Ovary (tissue), 9 donors: ENCODE data around the gene OSTF1. TPM values are rescaled to one million over a fixed set of nuclear protein-coding genes. Genes with fewer than 3 reads are reported as not detected.
A peak's percentile ranks its signal among the peaks of the same experiment; 100 is the strongest.

ENCODE experiments used
- DNase-seq, 5 donors: peaks; one replicate each; pipeline ENCODE4 v3.0.0-alpha.2; 2019 to 2020
- H3K27ac ChIP-seq, 2 donors: fragments of 200-600 bp; one replicate each; pipeline versions ENCODE4 v1.5.1 to v1.8.0; 2019 to 2022
- H3K27me3 ChIP-seq: fragments of 200-600 bp; one replicate; pipeline ENCODE4 v1.8.0; 2022
- H3K36me3 ChIP-seq: fragments of 200-600 bp; sonication (generic); one replicate; pipeline ENCODE4 v1.5.1; 2019
- H3K4me1 ChIP-seq: one replicate; pipeline ENCODE4 v1.8.1; 2013; ENCODE audit warnings: mild to moderate bottlenecking, moderate library complexity; ENCODE audit not compliant: insufficient read depth
- H3K4me3 ChIP-seq: fragments of 200-600 bp; sonication (generic); one replicate; pipeline ENCODE4 v1.5.1; 2017
- H3K9me3 ChIP-seq, 2 donors: fragments of 200-600 bp in 1 of 2; sonication (generic) in 1 of 2; one replicate each; pipeline versions ENCODE4 v1.5.1 to v1.8.1; 2013 to 2019; ENCODE audit warnings: mild to moderate bottlenecking in 1 of 2, moderate library complexity in 1 of 2
- CTCF ChIP-seq, 3 donors: fragments of 450-650 bp in 2 of 3; fragments of 200-600 bp in 1 of 3; IDR thresholded peaks; one replicate each; pipeline versions ENCODE4 v1.5.1 to v1.8.0; 2016 to 2022; ENCODE audit warnings: antibody characterized with exemption in 3 of 3, mild to moderate bottlenecking in 1 of 3
- EP300 ChIP-seq: sonication (generic); formaldehyde crosslinking; IDR thresholded peaks from one replicate; pipeline ENCODE4 v1.6.1; 2017; ENCODE audit warnings: antibody characterized with exemption
- POLR2A ChIP-seq: fragments of 450-650 bp; IDR thresholded peaks from one replicate; pipeline ENCODE4 v1.6.1; 2017; ENCODE audit warnings: antibody characterized with exemption, mild to moderate bottlenecking, moderate library complexity
- WGBS, 3 donors: extraction: QIAGEN DNeasy Blood & Tissue Kit in 1 of 3; methylation state at CpG; one replicate each; pipeline versions ENCODE4 v1.1.5 to v1.1.7; 2013 to 2017; 5-methylcytosine and 5-hydroxymethylcytosine counted together
- intact Hi-C, 4 donors: fragments of 100-400 bp; cut with DNase I; formaldehyde crosslinking; loops; one replicate each; pipeline versions ENCODE4 v1.11.0 to v1.15.1; 2022 to 2023
- polyA plus RNA-seq, 2 donors: library from polyadenylated mRNA; stranded (reverse); fragments of 200-250 nt in 1 of 2; fragments of 350-450 nt in 1 of 2; fragmentation: Illumina TruSeq in 1 of 2; extraction: RNeasy Lipid Tissue Mini Kit (QIAGEN cat#74804) in 1 of 2; gene quantifications; one replicate each; pipeline ENCODE4 v1.2.3, GENCODE V29; 2013 to 2014
- total RNA-seq, 7 donors: library from RNA; depleted of rRNA in 2 of 7; stranded (reverse); fragments of >200 nt in 2 of 7; fragmentation: NEBNext Ultra II Directional in 3 of 7; extraction: Animal tissue kit (Norgen Biotek cat#: 25700) in 3 of 7; gene quantifications; one replicate each; pipeline versions ENCODE4 v1.1.0 to v1.2.4, GENCODE V29; 2016 to 2023
- donor health status: DM: no; HTN: no; CAD: no; lungs with moderate emphysema.
- donor health status: DM: no; HTN: no; CAD: no.
- donor health status: Bipolar disorder and iron deficiency.
- donor health status: DM: yes; HTN: yes; CAD: no.
- donor health status: DM: no; HTN: no; CAD: no.
- donor health status: DM: yes; HTN: yes; CAD: no.

OSTF1 gene
- total and polyA plus RNA-seq, 9 donors = 15.1 to 46.9 (median 20.0) TPM

GRCh38 chr9:75148561-75148960 lies 60.2 kb downstream of the OSTF1 start:
- no peaks in the 10 kb centered on the region for H3K36me3 ChIP-seq
- no peaks in the 10 kb centered on the region for H3K27me3 ChIP-seq
- peak overlapping the region in 1 of 2 donors; percentile 20 for H3K27ac ChIP-seq

GRCh38 chr9:75149841-75150241 lies 61.5 kb downstream of the OSTF1 start:
- 85 to 96% (median 87%) methylated on average over 6 of the region's 6 CpGs for WGBS, 3 donors
- no peak for TF ChIP-seq POLR2A
- TF ChIP-seq CTCF (IDR thresholded peaks at IDR 0.05) = no peak
- TF ChIP-seq EP300 = no peak
- H3K27me3 ChIP-seq = no peaks in the 10 kb centered on the region
- no peaks in the 10 kb centered on the region for H3K36me3 ChIP-seq
- intact Hi-C loops = loop anchor here in 1 of 4 donors (5.0 kb wide), 1 partner anchor 772 kb away; no protein-coding TSS in a partner anchor
- no peaks in the 10 kb centered on the region for H3K4me1 ChIP-seq
- no peak overlapping the region for H3K4me3 ChIP-seq
- no peak overlapping the region for H3K27ac ChIP-seq
- no peak for DNase-seq
- H3K9me3 ChIP-seq = no peaks in the 10 kb centered on the region

More at GRCh38 chr9:75148561-75148960, 60.2 kb downstream of the OSTF1 start:
- DNase-seq = peak in 1 of 5 donors; percentile 12
- no peaks in the 10 kb centered on the region for H3K4me1 ChIP-seq
- no peaks in the 10 kb centered on the region for H3K9me3 ChIP-seq
- H3K4me3 ChIP-seq = no peak overlapping the region
- 4 to 7% (median 6%) methylated on average over 1 of the region's 1 CpG for WGBS, 3 donors
- intact Hi-C loops = loop anchor here in 1 of 4 donors (5.0 kb wide), 1 partner anchor 774 kb away; no protein-coding TSS in a partner anchor
- TF ChIP-seq CTCF (IDR thresholded peaks at IDR 0.05) (no peak), POLR2A (no peak), EP300 (no peak)

DNA sequence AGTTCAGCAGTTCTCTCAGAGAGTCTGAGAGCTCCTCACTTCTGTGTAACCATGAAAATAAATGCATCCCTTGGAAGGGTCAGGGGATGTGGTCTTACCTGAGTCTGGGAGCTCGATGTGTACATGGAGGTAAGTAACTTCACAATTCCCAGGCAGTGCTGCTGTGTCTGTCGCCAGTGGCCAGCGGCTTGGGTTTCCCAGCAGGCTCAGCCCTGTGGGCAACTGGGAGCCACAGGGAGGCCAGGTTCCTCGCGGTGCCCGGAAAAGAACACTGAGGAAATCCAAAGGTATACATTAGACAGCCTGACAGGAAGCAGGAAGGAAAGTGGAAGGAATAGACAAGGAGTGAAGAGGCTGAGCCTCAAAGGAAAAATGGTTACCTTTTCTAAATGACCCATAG lies 62.2 kb downstream of the OSTF1 start:
- Histone ChIP-seq H3K4me3 (no peak overlapping the region), H3K4me1 (no peaks in the 10 kb centered on the region), H3K36me3 (no peaks in the 10 kb centered on the region), H3K27ac (no peak overlapping the region), H3K27me3 (no peaks in the 10 kb centered on the region), H3K9me3 (no peaks in the 10 kb centered on the region)
- intact Hi-C loops = no loop called here
- no peak for TF ChIP-seq CTCF (IDR thresholded peaks at IDR 0.05)
- no peak for TF ChIP-seq POLR2A
- TF ChIP-seq EP300 = no peak
- no peak for DNase-seq
- 81 to 99% (median 94%) methylated on average over 6 of the region's 6 CpGs for WGBS, 3 donors

GRCh38 chr9:75152416-75152815 lies 64.1 kb downstream of the OSTF1 start:
- Histone ChIP-seq H3K9me3 (no peaks in the 10 kb centered on the region), H3K36me3 (no peaks in the 10 kb centered on the region), H3K27ac (no peak overlapping the region), H3K4me3 (no peak overlapping the region), H3K27me3 (no peaks in the 10 kb centered on the region), H3K4me1 (no peaks in the 10 kb centered on the region)
- DNase-seq = no peak
- 75 to 97% (median 91%) methylated on average over 5 of the region's 5 CpGs for WGBS, 3 donors
- TF ChIP-seq CTCF (IDR thresholded peaks at IDR 0.05) = no peak
- intact Hi-C loops = no loop called here

DNA sequence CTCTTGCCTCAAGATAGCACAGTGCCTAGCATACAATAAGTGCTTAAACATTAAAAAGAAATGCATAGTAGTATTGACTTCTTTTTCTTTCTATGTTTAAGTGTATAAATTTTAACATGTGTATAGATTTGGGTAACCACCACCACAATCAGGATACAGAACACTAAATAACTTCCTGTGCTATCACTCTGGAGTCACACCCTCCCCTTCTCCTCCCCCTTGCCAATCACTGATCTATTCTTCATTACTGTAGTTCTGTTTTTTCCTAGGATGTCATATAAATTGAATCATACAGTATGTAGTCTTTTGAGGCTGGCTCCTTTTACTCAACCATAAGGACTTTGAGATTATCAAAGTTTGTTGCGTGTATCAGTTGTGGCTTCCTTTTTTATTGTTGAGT lies 68.5 kb downstream of the OSTF1 start:
- peaks cover 2% of the 10 kb centered on the region for H3K4me1 ChIP-seq
- intact Hi-C loops = no loop called here
- no peak overlapping the region for H3K4me3 ChIP-seq
- H3K27ac ChIP-seq = no peak overlapping the region
- no peak for DNase-seq
- H3K36me3 ChIP-seq = no peaks in the 10 kb centered on the region
- H3K27me3 ChIP-seq = no peaks in the 10 kb centered on the region
- TF ChIP-seq EP300 = no peak
- no peak for TF ChIP-seq POLR2A
- TF ChIP-seq CTCF (IDR thresholded peaks at IDR 0.05) = no peak
- WGBS, 3 donors = 58 to 100% (median 99%) methylated on average over 1 of the region's 1 CpG
- no peaks in the 10 kb centered on the region for H3K9me3 ChIP-seq
